HepG2 (cell line): Measurements from ENCODE around the gene XXYLT1. TPM values are rescaled to one million over a fixed set of nuclear protein-coding genes. Genes with fewer than 3 reads are reported as not detected.
A peak's percentile ranks its signal among the peaks of the same experiment; 100 is the strongest.

Experiments used
- ATAC-seq: fragments of 200-7000 bp; cut with Tn5 transposase; 3 replicates; pipeline ENCODE4 v1.9.1; 2020; ENCODE audit warnings: mild to moderate bottlenecking, moderate library complexity
- BruUV-seq: library from RNA; stranded (reverse); fragments of 400-500 nt; replicated peaks from 2 replicates; lab custom pipeline; 2021; lab: Mats Ljungman, UMichigan
- CTCF ChIA-PET: fragments of 300-600 bp; formaldehyde crosslinking; extraction: SDS; loops from one replicate; lab custom pipeline; 2021; ENCODE audit warnings: low total read pairs, inconsistent platforms, low intra/inter-chr PET ratio; lab: Yijun Ruan, JAX
- POLR2A ChIA-PET: fragments of 350-600 bp; sonication (Branson Sonifier 250); formaldehyde crosslinking; loops from one replicate; lab custom pipeline; 2020; ENCODE audit warnings: antibody characterized with exemption, inconsistent platforms; lab: Yijun Ruan, JAX
- DNase-seq: peaks from one replicate; pipeline ENCODE4 v3.0.0-alpha.2; 2015; ENCODE audit warnings: low spot score
- FAIRE-seq: peaks from 3 replicates; lab custom pipeline; 2011; peaks lifted over from hg19 to GRCh38; lab: Jason Lieb, UNC
- H2AFZ ChIP-seq: one replicate; pipeline ENCODE4 v1.6.1; 2011; ENCODE audit warnings: low read length, inconsistent platforms
- H3K27ac ChIP-seq: fragments of 300-600 bp; 3 replicates; pipeline ENCODE4 v1.8.0; 2011; ENCODE audit warnings: mixed run types, mild to moderate bottlenecking, mixed read lengths, low read length, inconsistent platforms; ENCODE audit not compliant: insufficient read depth; ENCODE audit errors: extremely low read length
- H3K27me3 ChIP-seq, 2 experiments: fragments of 200-600 bp in 1 of 2; 2 replicates in 1 of 2; 3 replicates in 1 of 2; pipeline versions ENCODE4 v1.6.0 to v1.8.0; 2011; ENCODE audit warnings: low read length in 2 of 2, mild to moderate bottlenecking in 2 of 2, moderate library complexity in 2 of 2, inconsistent platforms in 1 of 2; ENCODE audit not compliant: insufficient read depth in 2 of 2, control insufficient read depth in 1 of 2
- H3K36me3 ChIP-seq, 2 experiments: fragments of 200-600 bp in 1 of 2; replicated peaks in 1 of 2; 2 replicates in 1 of 2; 3 replicates in 1 of 2; pipeline versions ENCODE4 v1.5.1 to v1.8.0; 2011; ENCODE audit warnings: low read length in 2 of 2, inconsistent platforms in 1 of 2; ENCODE audit not compliant: insufficient read depth in 2 of 2, control insufficient read depth in 1 of 2
- H3K4me1 ChIP-seq: 2 replicates; pipeline ENCODE4 v1.5.1; 2012; ENCODE audit warnings: low read length, inconsistent platforms; ENCODE audit not compliant: insufficient read depth
- H3K4me2 ChIP-seq: 2 replicates; pipeline ENCODE4 v1.6.0; 2011; ENCODE audit warnings: low read depth, low read length, inconsistent platforms
- H3K4me3 ChIP-seq, 3 experiments: fragments of 200-600 bp in 1 of 3; sonication (generic), shearing (Covaris generic) in 1 of 3; replicated peaks in 1 of 3; 2 replicates each; pipeline ENCODE4 v1.5.1; 2011 to 2016; ENCODE audit warnings: low read length in 3 of 3, inconsistent platforms in 2 of 3, low read depth in 2 of 3, mild to moderate bottlenecking in 2 of 3, control low read depth in 1 of 3, mixed read lengths in 1 of 3; ENCODE audit not compliant: insufficient read depth in 1 of 3
- H3K79me2 ChIP-seq: one replicate; pipeline ENCODE4 v1.6.1; 2011; ENCODE audit warnings: low read length, inconsistent platforms; ENCODE audit not compliant: insufficient read depth
- H3K9ac ChIP-seq: 2 replicates; pipeline ENCODE4 v1.6.0; 2011; ENCODE audit warnings: mild to moderate bottlenecking, low read depth, low read length, inconsistent platforms; ENCODE audit not compliant: insufficient read depth
- H3K9me3 ChIP-seq: 2 replicates; pipeline ENCODE4 v1.5.1; 2012; ENCODE audit warnings: mild to moderate bottlenecking, low read length
- H4K20me1 ChIP-seq: 2 replicates; pipeline ENCODE4 v1.6.0; 2011; ENCODE audit warnings: inconsistent platforms, mild to moderate bottlenecking, low read length, moderate library complexity; ENCODE audit not compliant: insufficient read depth
- MXD4 ChIP-seq: IDR thresholded peaks from 2 replicates; pipeline ENCODE4 v1.6.1; 2016; ENCODE audit warnings: mild to moderate bottlenecking, missing biosample characterization, missing genetic modification reagents
- RCOR2 ChIP-seq: IDR thresholded peaks from 2 replicates; pipeline ENCODE4 v1.6.1; 2016; ENCODE audit warnings: missing biosample characterization, missing genetic modification reagents
- ZNF160 ChIP-seq: sonication (generic); formaldehyde crosslinking; IDR thresholded peaks from 2 replicates; pipeline ENCODE4 v1.8.0; 2022; ENCODE audit warnings: mild to moderate bottlenecking, inconsistent platforms, missing genetic modification reagents
- ZNF17 ChIP-seq: sonication (generic); formaldehyde crosslinking; IDR thresholded peaks from 2 replicates; pipeline ENCODE4 v1.5.0; 2020; ENCODE audit warnings: mild to moderate bottlenecking, missing genetic modification reagents
- WGBS: methylation state at CpG from one replicate; pipeline ENCODE4 v1.1.6; 2017; ENCODE audit warnings: low lambda C conversion rate; 5-methylcytosine and 5-hydroxymethylcytosine counted together
- in situ Hi-C: cut with HindIII; loops from 2 replicates; pipeline ENCODE4 v1.10.0; 2017; ENCODE audit warnings: low pct_unique_long_range_greater_than_20kb; ENCODE audit not compliant: extremely low pct_ligation_motif_present
- intact Hi-C: fragments of 100-400 bp; cut with micrococcal nuclease; formaldehyde crosslinking; loops from one replicate; pipeline ENCODE4 v1.10.0; 2022; ENCODE audit not compliant: unreplicated experiment
- polyA plus RNA-seq, 8 experiments: library from polyadenylated mRNA; depleted of rRNA in 3 of 8; stranded (reverse) in 7 of 8; unstranded in 1 of 8; fragments of >200 nt; fragmentation: Illumina TruSeq in 4 of 8; extraction: Trizol in 4 of 8; gene quantifications; 2 replicates each; pipeline versions ENCODE4 v1.2.1 to v1.2.3, GENCODE V29; 2011 to 2016; ENCODE audit warnings: low read depth in 4 of 8, missing spikeins in 1 of 8, mixed read lengths in 1 of 8; ENCODE audit not compliant: insufficient read depth in 1 of 8
- total RNA-seq, 5 experiments: library from RNA; depleted of rRNA; stranded (reverse); fragments of >200 nt; fragmentation: Illumina TruSeq; extraction: Trizol; gene quantifications; 2 replicates each; pipeline ENCODE4 v1.2.3, GENCODE V29; 2016; ENCODE audit warnings: low read depth in 1 of 5
- TF ChIP-seq, protein P1 (sequence below): sonication (generic); formaldehyde crosslinking; IDR thresholded peaks from 2 replicates; pipeline ENCODE4 v1.9.0; 2021; ENCODE audit warnings: mild to moderate bottlenecking, missing genetic modification reagents
- TF ChIP-seq, protein P2 (sequence below): IDR thresholded peaks from 2 replicates; pipeline ENCODE4 v1.6.1; 2016; ENCODE audit warnings: mild to moderate bottlenecking, missing biosample characterization, missing genetic modification reagents
- TF ChIP-seq, protein P3 (sequence below): IDR thresholded peaks from 2 replicates; pipeline ENCODE4 v1.6.1; 2016; ENCODE audit warnings: missing biosample characterization, missing genetic modification reagents, low read depth

Gene XXYLT1
- total and polyA plus RNA-seq, 2 of the 13 experiments (the other 11 are each of a cell fraction or from before 2014, with no cell fraction given) = 17.7 to 19.0 TPM

DNA sequence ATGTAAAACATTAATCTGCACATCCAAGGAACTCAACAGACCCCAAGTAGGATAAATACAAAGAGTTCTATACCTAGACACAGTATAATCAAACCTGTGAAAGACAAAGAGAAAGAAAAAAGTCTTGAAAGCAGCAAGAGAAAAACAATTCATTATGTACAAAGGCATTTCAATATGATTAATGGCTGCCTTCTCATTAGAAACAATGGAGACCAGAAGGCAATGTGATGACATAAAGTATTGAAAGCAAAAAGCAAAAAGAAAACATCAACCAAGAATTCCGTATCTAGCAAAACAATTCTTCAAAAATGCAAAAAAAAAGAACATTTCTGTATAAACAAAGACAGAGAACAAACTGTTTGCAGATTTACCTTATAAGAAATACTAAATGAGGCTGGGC lies 81.1 kb downstream of the XXYLT1 start (continued):
- TF ChIP-seq ZNF17 (CRISPR knock-in tag) (no peak), ZNF160 (CRISPR knock-in tag) (no peak), MXD4 (no peak)
- TF ChIP-seq, protein P1, sequence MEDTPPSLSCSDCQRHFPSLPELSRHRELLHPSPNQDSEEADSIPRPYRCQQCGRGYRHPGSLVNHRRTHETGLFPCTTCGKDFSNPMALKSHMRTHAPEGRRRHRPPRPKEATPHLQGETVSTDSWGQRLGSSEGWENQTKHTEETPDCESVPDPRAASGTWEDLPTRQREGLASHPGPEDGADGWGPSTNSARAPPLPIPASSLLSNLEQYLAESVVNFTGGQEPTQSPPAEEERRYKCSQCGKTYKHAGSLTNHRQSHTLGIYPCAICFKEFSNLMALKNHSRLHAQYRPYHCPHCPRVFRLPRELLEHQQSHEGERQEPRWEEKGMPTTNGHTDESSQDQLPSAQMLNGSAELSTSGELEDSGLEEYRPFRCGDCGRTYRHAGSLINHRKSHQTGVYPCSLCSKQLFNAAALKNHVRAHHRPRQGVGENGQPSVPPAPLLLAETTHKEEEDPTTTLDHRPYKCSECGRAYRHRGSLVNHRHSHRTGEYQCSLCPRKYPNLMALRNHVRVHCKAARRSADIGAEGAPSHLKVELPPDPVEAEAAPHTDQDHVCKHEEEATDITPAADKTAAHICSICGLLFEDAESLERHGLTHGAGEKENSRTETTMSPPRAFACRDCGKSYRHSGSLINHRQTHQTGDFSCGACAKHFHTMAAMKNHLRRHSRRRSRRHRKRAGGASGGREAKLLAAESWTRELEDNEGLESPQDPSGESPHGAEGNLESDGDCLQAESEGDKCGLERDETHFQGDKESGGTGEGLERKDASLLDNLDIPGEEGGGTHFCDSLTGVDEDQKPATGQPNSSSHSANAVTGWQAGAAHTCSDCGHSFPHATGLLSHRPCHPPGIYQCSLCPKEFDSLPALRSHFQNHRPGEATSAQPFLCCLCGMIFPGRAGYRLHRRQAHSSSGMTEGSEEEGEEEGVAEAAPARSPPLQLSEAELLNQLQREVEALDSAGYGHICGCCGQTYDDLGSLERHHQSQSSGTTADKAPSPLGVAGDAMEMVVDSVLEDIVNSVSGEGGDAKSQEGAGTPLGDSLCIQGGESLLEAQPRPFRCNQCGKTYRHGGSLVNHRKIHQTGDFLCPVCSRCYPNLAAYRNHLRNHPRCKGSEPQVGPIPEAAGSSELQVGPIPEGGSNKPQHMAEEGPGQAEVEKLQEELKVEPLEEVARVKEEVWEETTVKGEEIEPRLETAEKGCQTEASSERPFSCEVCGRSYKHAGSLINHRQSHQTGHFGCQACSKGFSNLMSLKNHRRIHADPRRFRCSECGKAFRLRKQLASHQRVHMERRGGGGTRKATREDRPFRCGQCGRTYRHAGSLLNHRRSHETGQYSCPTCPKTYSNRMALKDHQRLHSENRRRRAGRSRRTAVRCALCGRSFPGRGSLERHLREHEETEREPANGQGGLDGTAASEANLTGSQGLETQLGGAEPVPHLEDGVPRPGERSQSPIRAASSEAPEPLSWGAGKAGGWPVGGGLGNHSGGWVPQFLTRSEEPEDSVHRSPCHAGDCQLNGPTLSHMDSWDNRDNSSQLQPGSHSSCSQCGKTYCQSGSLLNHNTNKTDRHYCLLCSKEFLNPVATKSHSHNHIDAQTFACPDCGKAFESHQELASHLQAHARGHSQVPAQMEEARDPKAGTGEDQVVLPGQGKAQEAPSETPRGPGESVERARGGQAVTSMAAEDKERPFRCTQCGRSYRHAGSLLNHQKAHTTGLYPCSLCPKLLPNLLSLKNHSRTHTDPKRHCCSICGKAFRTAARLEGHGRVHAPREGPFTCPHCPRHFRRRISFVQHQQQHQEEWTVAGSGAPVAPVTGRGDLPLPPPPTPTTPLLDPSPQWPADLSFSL (CRISPR knock-in tag) = no peak
- TF ChIP-seq, all 625 proteins: peak for 0

DNA sequence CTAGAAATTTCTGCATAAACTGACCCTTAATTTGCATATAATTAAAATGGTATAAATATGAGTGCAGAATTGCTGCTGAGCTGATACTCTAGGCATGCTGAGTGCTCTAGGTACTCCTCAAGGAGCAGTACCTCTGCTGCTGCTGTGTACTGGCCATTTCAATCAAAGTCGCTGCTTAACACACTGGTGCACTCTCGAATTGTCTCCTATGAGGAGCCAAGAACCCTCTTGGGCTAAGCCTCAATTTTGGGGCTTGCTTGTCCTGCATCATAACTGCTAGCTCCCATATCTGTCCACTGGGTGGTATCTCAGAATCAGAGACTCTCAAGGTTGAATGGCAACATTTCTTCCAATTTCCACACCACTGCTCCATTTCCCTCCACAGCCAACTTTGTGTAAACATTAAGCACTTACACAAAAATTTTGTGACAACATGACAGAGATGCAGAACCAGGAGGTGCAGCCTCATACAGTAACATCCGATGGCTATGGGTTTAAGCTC lies 82.5 kb downstream of the XXYLT1 start:
- ATAC-seq = peak; percentile 54; the same call in 1 of the 3 replicates
- Histone ChIP-seq H3K9ac (no peak overlapping the region), H3K79me2 (peaks cover 11% of the 10 kb centered on the region), H3K36me3 (no peaks in the 10 kb centered on the region; a peak in 1 of 5 replicates), H3K9me3 (peaks cover 8% of the 10 kb centered on the region), H3K4me3 (no peak overlapping the region), H3K4me2 (no peak overlapping the region), H4K20me1 (no peaks in the 10 kb centered on the region), H2AFZ (no peak overlapping the region), H3K4me1 (peaks cover 44% of the 10 kb centered on the region), H3K27ac (peak overlapping the region; percentile 11), H3K27me3 (no peaks in the 10 kb centered on the region)
- ChIA-PET POLR2A (interaction anchor here (1.5 kb wide), 1 partner anchor 11 kb away, joined by 3 read pairs; no protein-coding TSS in a partner anchor), CTCF (no interaction called here)
- 100% methylated on average over 3 of the region's 3 CpGs for WGBS
- in situ Hi-C loops (no loop called here), intact Hi-C loops (no loop called here)
- DNase-seq = no peak
- FAIRE-seq = no peak
- BruUV-seq = no TSS peak
- TF ChIP-seq, protein P2, sequence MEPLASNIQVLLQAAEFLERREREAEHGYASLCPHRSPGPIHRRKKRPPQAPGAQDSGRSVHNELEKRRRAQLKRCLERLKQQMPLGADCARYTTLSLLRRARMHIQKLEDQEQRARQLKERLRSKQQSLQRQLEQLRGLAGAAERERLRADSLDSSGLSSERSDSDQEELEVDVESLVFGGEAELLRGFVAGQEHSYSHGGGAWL (CRISPR knock-in tag) = no peak
- TF ChIP-seq, protein P3, sequence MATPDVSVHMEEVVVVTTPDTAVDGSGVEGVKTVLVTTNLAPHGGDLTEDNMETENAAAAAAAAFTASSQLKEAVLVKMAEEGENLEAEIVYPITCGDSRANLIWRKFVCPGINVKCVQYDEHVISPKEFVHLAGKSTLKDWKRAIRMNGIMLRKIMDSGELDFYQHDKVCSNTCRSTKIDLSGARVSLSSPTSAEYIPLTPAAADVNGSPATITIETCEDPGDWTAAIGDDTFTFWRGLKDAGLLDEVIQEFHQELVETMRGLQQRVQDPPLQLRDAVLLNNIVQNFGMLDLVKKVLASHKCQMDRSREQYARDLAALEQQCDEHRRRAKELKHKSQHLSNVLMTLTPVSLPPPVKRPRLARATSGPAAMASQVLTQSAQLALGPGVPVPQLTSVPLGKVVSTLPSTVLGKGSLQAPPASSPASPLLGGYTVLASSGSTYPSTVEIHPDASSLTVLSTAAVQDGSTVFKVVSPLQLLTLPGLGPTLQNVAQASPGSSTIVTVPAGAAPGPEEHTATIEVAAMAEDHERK (CRISPR knock-in tag) = no peak
- TF ChIP-seq, protein P1 (CRISPR knock-in tag) = 0 out of 2 replicates have a peak, but pooled peaks have one; percentile 15
- no peak for TF ChIP-seq RCOR2 (CRISPR knock-in tag)
